ENCODE data around the gene RBFOX1.

RBFOX1 gene

GRCh38 chr16:7332611-7333010 lies at the start of gene RBFOX1:
Gene RBFOX1, plus strand, starts transcription at chr16:7332845.
- H3K4me3 ChIP-seq (ENCODE audit: low read depth, low read length), result no peak within 1 kb of the TSS
- no peak for TF ChIP-seq CTCF (IDR thresholded peaks at IDR 0.05; ENCODE audit: borderline replicate concordance, insufficient read depth, low read depth, low read length)

DNA sequence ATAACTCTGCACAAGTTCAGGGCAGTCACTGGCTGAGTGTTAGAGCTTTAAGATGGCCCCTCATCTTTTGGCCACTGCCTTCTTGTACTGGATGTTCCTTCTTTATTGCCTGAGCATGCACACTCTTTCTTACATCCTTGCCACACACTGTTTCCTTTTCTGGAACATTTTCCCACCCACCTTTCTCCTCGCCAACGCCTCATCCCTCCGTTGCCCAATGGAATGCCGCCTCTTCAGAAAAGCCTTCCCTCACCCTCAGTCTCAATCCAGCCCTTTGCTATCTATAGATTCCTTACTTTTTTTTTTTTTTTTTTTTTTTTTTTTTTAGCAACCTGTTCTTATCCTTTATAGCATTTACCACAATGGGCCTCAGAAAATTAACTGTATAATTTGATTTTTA lies 47.9 kb upstream of the RBFOX1 start:
- TF ChIP-seq CTCF (IDR thresholded peaks at IDR 0.05; ENCODE audit: borderline replicate concordance, insufficient read depth, low read depth, low read length), result no peak
- H3K4me3 ChIP-seq (ENCODE audit: low read depth, low read length), result no peak overlapping the region

DNA sequence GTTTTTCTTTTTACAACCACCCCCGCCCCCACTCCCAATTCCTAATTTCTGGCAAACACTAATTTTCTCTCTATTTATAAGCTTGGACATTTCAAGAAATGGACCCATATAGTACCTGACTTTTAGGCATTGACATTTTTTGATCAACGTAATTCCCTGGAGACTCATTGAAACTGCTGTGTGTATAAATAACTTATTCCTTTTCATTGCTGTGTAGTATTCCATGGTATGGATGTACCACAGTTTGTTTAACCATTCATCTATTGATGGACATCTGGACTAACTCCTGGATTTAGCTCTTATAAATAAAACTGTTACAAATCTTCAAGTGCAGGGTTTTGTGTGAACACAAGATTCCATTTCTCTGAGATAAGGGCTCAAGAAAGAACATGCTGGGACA lies 47.1 kb upstream of the RBFOX1 start:
- TF ChIP-seq CTCF (IDR thresholded peaks at IDR 0.05; ENCODE audit: borderline replicate concordance, insufficient read depth, low read depth, low read length), result no peak
- no peak overlapping the region for H3K4me3 ChIP-seq (ENCODE audit: low read depth, low read length)

DNA sequence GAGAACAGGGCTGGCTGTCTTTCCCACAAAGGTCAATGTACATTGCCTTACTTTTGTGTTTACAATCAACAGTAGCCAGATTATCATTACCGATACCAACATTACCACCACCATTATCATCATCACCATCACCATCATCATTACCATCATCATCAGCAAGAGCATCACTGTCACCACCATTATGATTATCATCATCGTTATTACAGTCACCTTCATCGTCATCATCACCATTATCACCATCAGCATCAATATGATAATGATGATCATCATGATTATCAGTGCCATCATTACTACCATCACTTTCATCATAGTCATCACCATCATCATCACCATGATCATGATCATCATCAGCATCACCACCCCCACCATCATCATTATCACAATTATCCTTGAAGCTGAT lies 43.3 kb upstream of the RBFOX1 start:
- no peak overlapping the region for H3K4me3 ChIP-seq (ENCODE audit: low read depth, low read length)
- TF ChIP-seq CTCF (IDR thresholded peaks at IDR 0.05; ENCODE audit: borderline replicate concordance, insufficient read depth, low read depth, low read length), result no peak

- H3K4me3 ChIP-seq (ENCODE audit: low read depth, low read length), result no peak overlapping the region
- no peak for TF ChIP-seq CTCF (IDR thresholded peaks at IDR 0.05; ENCODE audit: borderline replicate concordance, insufficient read depth, low read depth, low read length)
Measured at GRCh38 chr16:7290682-7291081, 42.0 kb upstream of the RBFOX1 start.

- TF ChIP-seq CTCF (IDR thresholded peaks at IDR 0.05; ENCODE audit: borderline replicate concordance, insufficient read depth, low read depth, low read length), result no peak
- H3K4me3 ChIP-seq (ENCODE audit: low read depth, low read length), result no peak overlapping the region
Measured at GRCh38 chr16:7294020-7294419, 38.6 kb upstream of the RBFOX1 start.

DNA sequence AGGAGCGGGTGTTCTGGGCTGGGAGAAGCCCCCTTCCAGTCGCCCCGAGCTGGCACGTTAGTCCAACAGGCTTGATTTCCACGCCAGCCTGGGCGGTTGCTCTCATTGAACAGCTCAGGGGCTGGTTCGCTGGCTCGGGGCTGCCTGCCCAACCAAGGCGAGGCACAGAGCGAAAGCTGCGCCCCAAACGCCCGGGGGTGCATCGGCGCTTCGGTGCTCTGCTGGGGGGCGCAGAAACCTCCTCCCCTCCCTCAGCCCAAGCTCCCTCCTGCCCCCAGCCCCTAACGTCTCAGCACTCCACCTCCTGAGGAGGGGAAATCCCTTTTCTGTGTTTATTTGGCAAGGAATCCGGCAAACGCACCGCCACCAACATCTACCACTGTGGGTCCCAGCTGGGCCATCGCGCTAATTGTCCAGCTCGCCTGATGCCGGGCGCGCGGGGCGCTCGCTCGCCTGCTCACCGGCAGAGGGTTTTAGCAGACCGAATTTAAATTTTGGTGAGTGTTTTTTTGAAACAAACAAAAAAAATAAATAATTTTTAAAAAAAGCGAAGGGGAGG lies 29.5 kb upstream of the RBFOX1 start:
- TF ChIP-seq CTCF (IDR thresholded peaks at IDR 0.05; ENCODE audit: borderline replicate concordance, insufficient read depth, low read depth, low read length), result no peak
- no peak overlapping the region for H3K4me3 ChIP-seq (ENCODE audit: low read depth, low read length)
